ENCODE measurements around the gene ANO1. TPM values are rescaled to one million over a fixed set of nuclear protein-coding genes. Genes with fewer than 3 reads are reported as not detected.
"Not testable (repeated sequence)": the region's sequence is repeated elsewhere in the genome, so short reads cannot be mapped to it uniquely, and the experiment has no call there.

Gene ANO1
- total and polyA plus RNA-seq, 4 donors = 7.8 to 64.8 (median 32.2) TPM

DNA sequence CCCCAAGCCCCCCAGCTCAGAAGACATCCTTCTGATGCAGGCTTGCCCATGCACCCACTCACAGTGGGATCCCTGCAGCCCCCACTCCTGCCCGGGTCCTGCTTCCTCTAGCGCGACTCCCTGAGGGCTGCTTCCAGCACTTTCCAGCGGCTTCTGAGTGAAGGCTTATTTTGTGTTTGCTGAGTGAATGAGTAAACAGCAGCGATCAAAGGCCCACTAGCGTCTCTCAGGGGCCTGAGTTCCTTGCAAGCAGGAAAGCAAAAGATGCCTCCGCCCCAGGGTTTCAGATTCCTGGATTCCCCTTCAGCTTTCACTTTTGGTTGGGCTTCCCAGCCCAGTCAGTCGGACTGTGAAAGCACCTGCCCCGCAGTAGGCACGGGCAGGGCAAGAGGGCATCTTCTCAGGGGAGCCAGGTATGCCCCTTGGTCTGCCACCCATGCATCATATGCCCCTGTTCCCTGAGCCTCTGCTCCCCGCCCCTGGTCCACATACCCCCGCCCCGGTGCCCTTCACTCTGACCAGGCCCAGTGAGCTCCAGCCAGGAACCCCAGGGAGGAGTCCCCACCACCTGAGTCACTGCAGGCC, 134.2 kb downstream of the ANO1 start:
- Histone ChIP-seq H3K27me3 (ENCODE audit: control insufficient read depth in 4 of 4, insufficient read depth in 4 of 4, low read length in 3 of 4) (no peaks in the 10 kb centered on the region), H3K36me3 (ENCODE audit: control insufficient read depth in 4 of 4, insufficient read depth in 3 of 4, low read depth in 1 of 4, low read length in 3 of 4) (peaks cover 0 to 8% (median 7%) of the 10 kb centered on the region in 4 donors), H3K4me3 (ENCODE audit: low read depth in 1 of 3, low read length in 3 of 3) (peak overlapping the region in 2 of 3 donors; percentile 26 to 28), H3K27ac (ENCODE audit: low read depth in 1 of 2, low read length in 2 of 2) (no peak overlapping the region), H3K9ac (ENCODE audit: low read depth in 1 of 2, low read length in 2 of 2) (no peak overlapping the region), H3K4me1 (ENCODE audit: control insufficient read depth in 4 of 4, insufficient read depth in 4 of 4, low read length in 3 of 4) (peaks cover 0 to 3% (median under 1%) of the 10 kb centered on the region in 4 donors), H3K9me3 (ENCODE audit: control insufficient read depth in 4 of 4, low read length in 3 of 4) (no peaks in the 10 kb centered on the region)
- TF ChIP-seq RAD21 (IDR thresholded peaks at IDR 0.05) (peak in 1 of 2 donors; percentile 5), RXRA (IDR thresholded peaks at IDR 0.05) (no peak), HNF4A (conservative IDR thresholded peaks at IDR 0.05) (peak in 1 of 2 donors; percentile 26), EGR1 (IDR thresholded peaks at IDR 0.05; ENCODE audit: low read depth in 2 of 2) (no peak), HNF4G (IDR thresholded peaks at IDR 0.05) (no peak), FOXA1 (IDR thresholded peaks at IDR 0.05) (no peak)
- TF ChIP-seq, protein P1, sequence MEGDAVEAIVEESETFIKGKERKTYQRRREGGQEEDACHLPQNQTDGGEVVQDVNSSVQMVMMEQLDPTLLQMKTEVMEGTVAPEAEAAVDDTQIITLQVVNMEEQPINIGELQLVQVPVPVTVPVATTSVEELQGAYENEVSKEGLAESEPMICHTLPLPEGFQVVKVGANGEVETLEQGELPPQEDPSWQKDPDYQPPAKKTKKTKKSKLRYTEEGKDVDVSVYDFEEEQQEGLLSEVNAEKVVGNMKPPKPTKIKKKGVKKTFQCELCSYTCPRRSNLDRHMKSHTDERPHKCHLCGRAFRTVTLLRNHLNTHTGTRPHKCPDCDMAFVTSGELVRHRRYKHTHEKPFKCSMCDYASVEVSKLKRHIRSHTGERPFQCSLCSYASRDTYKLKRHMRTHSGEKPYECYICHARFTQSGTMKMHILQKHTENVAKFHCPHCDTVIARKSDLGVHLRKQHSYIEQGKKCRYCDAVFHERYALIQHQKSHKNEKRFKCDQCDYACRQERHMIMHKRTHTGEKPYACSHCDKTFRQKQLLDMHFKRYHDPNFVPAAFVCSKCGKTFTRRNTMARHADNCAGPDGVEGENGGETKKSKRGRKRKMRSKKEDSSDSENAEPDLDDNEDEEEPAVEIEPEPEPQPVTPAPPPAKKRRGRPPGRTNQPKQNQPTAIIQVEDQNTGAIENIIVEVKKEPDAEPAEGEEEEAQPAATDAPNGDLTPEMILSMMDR (IDR thresholded peaks at IDR 0.05; ENCODE audit: low read depth, low read length, missing input control) = no peak
- TF ChIP-seq, protein P2, sequence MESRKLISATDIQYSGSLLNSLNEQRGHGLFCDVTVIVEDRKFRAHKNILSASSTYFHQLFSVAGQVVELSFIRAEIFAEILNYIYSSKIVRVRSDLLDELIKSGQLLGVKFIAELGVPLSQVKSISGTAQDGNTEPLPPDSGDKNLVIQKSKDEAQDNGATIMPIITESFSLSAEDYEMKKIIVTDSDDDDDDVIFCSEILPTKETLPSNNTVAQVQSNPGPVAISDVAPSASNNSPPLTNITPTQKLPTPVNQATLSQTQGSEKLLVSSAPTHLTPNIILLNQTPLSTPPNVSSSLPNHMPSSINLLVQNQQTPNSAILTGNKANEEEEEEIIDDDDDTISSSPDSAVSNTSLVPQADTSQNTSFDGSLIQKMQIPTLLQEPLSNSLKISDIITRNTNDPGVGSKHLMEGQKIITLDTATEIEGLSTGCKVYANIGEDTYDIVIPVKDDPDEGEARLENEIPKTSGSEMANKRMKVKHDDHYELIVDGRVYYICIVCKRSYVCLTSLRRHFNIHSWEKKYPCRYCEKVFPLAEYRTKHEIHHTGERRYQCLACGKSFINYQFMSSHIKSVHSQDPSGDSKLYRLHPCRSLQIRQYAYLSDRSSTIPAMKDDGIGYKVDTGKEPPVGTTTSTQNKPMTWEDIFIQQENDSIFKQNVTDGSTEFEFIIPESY (IDR thresholded peaks at IDR 0.05) = no peak
- DNase-seq (ENCODE audit: low spot score) = no peak
- WGBS = 38% methylated on average over 13 of the region's 13 CpGs

DNA sequence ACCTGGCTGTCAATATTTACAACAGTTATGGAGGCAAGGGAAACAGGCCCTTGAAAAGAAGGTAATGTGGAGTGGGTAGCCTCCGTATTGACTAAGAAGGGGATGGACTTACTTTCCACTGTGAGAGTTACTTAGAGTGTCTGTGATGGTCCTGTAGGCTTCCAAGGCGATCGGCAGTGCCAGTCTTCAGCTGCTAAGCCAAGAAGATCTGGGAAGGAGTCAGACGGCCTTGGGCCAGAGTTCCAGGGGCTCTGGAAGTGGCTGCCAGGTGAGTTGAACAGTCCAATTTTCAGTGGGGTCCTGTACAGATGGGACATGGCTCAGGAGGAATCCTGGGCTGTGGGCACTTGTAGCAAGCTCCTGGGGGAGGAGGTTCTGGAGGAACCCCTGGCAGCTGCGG, 139.3 kb downstream of the ANO1 start:
- 91% methylated on average over 5 of the region's 5 CpGs for WGBS
- DNase-seq (ENCODE audit: low spot score); H3K9ac ChIP-seq (ENCODE audit: low read depth in 1 of 2, low read length in 2 of 2): not testable (repeated sequence)

DNA sequence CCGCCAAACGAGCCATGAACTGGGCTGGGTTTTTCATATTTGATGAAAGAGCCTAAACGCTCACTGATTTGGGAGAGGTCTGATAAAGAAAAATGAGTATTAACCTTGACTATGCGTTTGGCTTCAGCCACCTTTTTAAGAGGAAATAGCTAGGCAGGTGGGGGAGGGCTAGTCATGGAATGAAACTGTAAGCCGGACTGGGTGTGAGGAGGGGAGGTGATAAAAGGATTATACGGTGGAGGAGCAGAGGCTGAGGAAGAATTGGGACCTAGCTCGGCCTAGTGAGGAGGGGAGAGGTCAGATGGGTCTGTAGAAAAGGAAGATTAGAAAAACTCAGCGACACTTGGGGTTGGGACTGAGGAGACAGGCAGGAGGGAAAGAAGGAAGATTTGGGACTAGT, 140.0 kb downstream of the ANO1 start:
- 81% methylated on average over 8 of the region's 8 CpGs for WGBS
- DNase-seq (ENCODE audit: low spot score); H3K36me3 ChIP-seq (ENCODE audit: control insufficient read depth in 4 of 4, insufficient read depth in 3 of 4, low read depth in 1 of 4, low read length in 3 of 4); H3K27me3 ChIP-seq (ENCODE audit: control insufficient read depth in 4 of 4, insufficient read depth in 4 of 4, low read length in 3 of 4); H3K4me3 ChIP-seq (ENCODE audit: low read depth in 1 of 3, low read length in 3 of 3); H3K9me3 ChIP-seq (ENCODE audit: control insufficient read depth in 4 of 4, low read length in 3 of 4); H3K27ac ChIP-seq (ENCODE audit: low read depth in 1 of 2, low read length in 2 of 2); H3K4me1 ChIP-seq (ENCODE audit: control insufficient read depth in 4 of 4, insufficient read depth in 4 of 4, low read length in 3 of 4); H3K9ac ChIP-seq (ENCODE audit: low read depth in 1 of 2, low read length in 2 of 2): not testable (repeated sequence)

More for the DNA sequence above, 139.3 kb downstream of the ANO1 start:
- not testable (repeated sequence) for H3K4me3 ChIP-seq (ENCODE audit: low read depth in 1 of 3, low read length in 3 of 3); H3K4me1 ChIP-seq (ENCODE audit: control insufficient read depth in 4 of 4, insufficient read depth in 4 of 4, low read length in 3 of 4); H3K9me3 ChIP-seq (ENCODE audit: control insufficient read depth in 4 of 4, low read length in 3 of 4); H3K27me3 ChIP-seq (ENCODE audit: control insufficient read depth in 4 of 4, insufficient read depth in 4 of 4, low read length in 3 of 4); H3K27ac ChIP-seq (ENCODE audit: low read depth in 1 of 2, low read length in 2 of 2); H3K36me3 ChIP-seq (ENCODE audit: control insufficient read depth in 4 of 4, insufficient read depth in 3 of 4, low read depth in 1 of 4, low read length in 3 of 4)

DNA sequence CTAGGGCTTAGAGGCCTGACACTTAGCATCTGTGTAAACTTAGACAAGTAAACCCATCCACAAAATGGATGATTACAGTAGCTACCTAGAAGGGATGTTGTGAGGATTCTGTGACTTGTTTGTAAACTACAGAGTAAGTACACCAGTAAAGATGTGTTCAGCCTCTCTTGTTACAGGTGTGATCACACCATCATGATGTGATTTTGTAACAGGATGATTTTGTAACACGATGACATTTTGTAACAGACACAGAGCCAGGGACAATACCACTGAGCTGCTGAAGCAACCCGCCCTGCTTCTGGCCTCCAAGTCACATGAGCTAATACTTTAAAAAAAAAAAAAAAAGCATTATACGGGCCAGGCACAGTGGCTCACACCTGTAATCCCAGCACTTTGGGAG, 142.0 kb downstream of the ANO1 start:
- Histone ChIP-seq H3K27ac (ENCODE audit: low read depth in 1 of 2, low read length in 2 of 2) (peak overlapping the region in 1 of 2 donors; percentile 69), H3K36me3 (ENCODE audit: control insufficient read depth in 4 of 4, insufficient read depth in 3 of 4, low read depth in 1 of 4, low read length in 3 of 4) (no peaks in the 10 kb centered on the region), H3K27me3 (ENCODE audit: control insufficient read depth in 4 of 4, insufficient read depth in 4 of 4, low read length in 3 of 4) (no peaks in the 10 kb centered on the region), H3K4me1 (ENCODE audit: control insufficient read depth in 4 of 4, insufficient read depth in 4 of 4, low read length in 3 of 4) (no peaks in the 10 kb centered on the region), H3K9me3 (ENCODE audit: control insufficient read depth in 4 of 4, low read length in 3 of 4) (no peaks in the 10 kb centered on the region), H3K9ac (ENCODE audit: low read depth in 1 of 2, low read length in 2 of 2) (no peak overlapping the region), H3K4me3 (ENCODE audit: low read depth in 1 of 3, low read length in 3 of 3) (no peak overlapping the region)
- 27% methylated on average over 3 of the region's 3 CpGs for WGBS
- no peak for DNase-seq (ENCODE audit: low spot score)
- TF ChIP-seq, protein P3, sequence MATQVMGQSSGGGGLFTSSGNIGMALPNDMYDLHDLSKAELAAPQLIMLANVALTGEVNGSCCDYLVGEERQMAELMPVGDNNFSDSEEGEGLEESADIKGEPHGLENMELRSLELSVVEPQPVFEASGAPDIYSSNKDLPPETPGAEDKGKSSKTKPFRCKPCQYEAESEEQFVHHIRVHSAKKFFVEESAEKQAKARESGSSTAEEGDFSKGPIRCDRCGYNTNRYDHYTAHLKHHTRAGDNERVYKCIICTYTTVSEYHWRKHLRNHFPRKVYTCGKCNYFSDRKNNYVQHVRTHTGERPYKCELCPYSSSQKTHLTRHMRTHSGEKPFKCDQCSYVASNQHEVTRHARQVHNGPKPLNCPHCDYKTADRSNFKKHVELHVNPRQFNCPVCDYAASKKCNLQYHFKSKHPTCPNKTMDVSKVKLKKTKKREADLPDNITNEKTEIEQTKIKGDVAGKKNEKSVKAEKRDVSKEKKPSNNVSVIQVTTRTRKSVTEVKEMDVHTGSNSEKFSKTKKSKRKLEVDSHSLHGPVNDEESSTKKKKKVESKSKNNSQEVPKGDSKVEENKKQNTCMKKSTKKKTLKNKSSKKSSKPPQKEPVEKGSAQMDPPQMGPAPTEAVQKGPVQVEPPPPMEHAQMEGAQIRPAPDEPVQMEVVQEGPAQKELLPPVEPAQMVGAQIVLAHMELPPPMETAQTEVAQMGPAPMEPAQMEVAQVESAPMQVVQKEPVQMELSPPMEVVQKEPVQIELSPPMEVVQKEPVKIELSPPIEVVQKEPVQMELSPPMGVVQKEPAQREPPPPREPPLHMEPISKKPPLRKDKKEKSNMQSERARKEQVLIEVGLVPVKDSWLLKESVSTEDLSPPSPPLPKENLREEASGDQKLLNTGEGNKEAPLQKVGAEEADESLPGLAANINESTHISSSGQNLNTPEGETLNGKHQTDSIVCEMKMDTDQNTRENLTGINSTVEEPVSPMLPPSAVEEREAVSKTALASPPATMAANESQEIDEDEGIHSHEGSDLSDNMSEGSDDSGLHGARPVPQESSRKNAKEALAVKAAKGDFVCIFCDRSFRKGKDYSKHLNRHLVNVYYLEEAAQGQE (IDR thresholded peaks at IDR 0.05) = peak; percentile 12
- TF ChIP-seq, protein P2 (IDR thresholded peaks at IDR 0.05) = peak; percentile 46
- no peak for TF ChIP-seq TAF1 (conservative IDR thresholded peaks at IDR 0.05)
- TF ChIP-seq HNF4G (IDR thresholded peaks at IDR 0.05) = no peak
- TF ChIP-seq RAD21 (IDR thresholded peaks at IDR 0.05) = no peak
- TF ChIP-seq GABPA (IDR thresholded peaks at IDR 0.05 in 1 of 2, conservative IDR thresholded peaks at IDR 0.05 in 1 of 2) = peak in 1 of 2 donors; percentile 32
- peak; percentile 28 to 83 for TF ChIP-seq RXRA (IDR thresholded peaks at IDR 0.05)
- peak; percentile 29 to 60 for TF ChIP-seq HNF4A (conservative IDR thresholded peaks at IDR 0.05)
- peak; percentile 80 for TF ChIP-seq FOXA2 (IDR thresholded peaks at IDR 0.05)

All from liver (tissue), 9 donors.